Measurements from ENCODE around the gene NCKAP5.

GRCh38 chr2:133380991-133381390 lies 187.3 kb downstream of the NCKAP5 start:
- TF ChIP-seq, protein P1, sequence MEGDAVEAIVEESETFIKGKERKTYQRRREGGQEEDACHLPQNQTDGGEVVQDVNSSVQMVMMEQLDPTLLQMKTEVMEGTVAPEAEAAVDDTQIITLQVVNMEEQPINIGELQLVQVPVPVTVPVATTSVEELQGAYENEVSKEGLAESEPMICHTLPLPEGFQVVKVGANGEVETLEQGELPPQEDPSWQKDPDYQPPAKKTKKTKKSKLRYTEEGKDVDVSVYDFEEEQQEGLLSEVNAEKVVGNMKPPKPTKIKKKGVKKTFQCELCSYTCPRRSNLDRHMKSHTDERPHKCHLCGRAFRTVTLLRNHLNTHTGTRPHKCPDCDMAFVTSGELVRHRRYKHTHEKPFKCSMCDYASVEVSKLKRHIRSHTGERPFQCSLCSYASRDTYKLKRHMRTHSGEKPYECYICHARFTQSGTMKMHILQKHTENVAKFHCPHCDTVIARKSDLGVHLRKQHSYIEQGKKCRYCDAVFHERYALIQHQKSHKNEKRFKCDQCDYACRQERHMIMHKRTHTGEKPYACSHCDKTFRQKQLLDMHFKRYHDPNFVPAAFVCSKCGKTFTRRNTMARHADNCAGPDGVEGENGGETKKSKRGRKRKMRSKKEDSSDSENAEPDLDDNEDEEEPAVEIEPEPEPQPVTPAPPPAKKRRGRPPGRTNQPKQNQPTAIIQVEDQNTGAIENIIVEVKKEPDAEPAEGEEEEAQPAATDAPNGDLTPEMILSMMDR (IDR thresholded peaks at IDR 0.05; ENCODE audit: insufficient read depth, low read length), result no peak
- TF ChIP-seq REST (IDR thresholded peaks at IDR 0.05; ENCODE audit: insufficient replicate concordance, low read depth) (no peak), GABPA (IDR thresholded peaks at IDR 0.05; ENCODE audit: low read depth) (no peak)

Measured in HL-60 (cell line).